HCT116 (cell line): ENCODE measurements around the gene STARD7. TPM values are rescaled to one million over a fixed set of nuclear protein-coding genes. Genes with fewer than 3 reads are reported as not detected.

Experiments used
- ATAC-seq: fragments of 200-7000 bp; cut with Tn5 transposase; 2 replicates; pipeline ENCODE4 v1.9.1; 2020; ENCODE audit warnings: mild to moderate bottlenecking, moderate library complexity
- BruUV-seq: library from RNA; stranded (reverse); fragments of 400-500 nt; replicated peaks from 2 replicates; lab custom pipeline; 2021; lab: Mats Ljungman, UMichigan
- CTCF ChIA-PET: fragments of 300-600 bp; sonication (Branson Sonifier 250); formaldehyde crosslinking; loops from one replicate; lab custom pipeline; 2021; ENCODE audit warnings: antibody characterized with exemption; lab: Charles Lee
- POLR2A ChIA-PET: fragments of 300-600, 350-600 bp; sonication (Branson Sonifier 250); formaldehyde crosslinking; loops from one replicate; lab custom pipeline; 2021; ENCODE audit warnings: antibody characterized with exemption; lab: Charles Lee
- RAD21 ChIA-PET, 2 experiments: fragments of 300-600 bp; sonication (Branson Sonifier 250); formaldehyde crosslinking; loops; one replicate each; lab custom pipeline; 2023; ENCODE audit warnings: low total read pairs in 2 of 2; ENCODE audit not compliant: uncharacterized antibody in 2 of 2, unreplicated experiment in 2 of 2, low non-redundant PET in 1 of 2; lab: Charles Lee
- DNase-seq: peaks from one replicate; pipeline ENCODE4 v3.0.0-alpha.2; 2010; ENCODE audit warnings: low read depth, low spot score
- H2AFZ ChIP-seq: fragments of 200-600 bp; shearing (Covaris generic), sonication (generic); 2 replicates; pipeline ENCODE4 v1.6.1; 2017; ENCODE audit warnings: low read depth, mixed run types, mixed read lengths, antibody characterized with exemption, low read length; ENCODE audit not compliant: poor library complexity, severe bottlenecking
- H3K27ac ChIP-seq: 2 replicates; pipeline ENCODE4 v1.5.1; 2012; ENCODE audit warnings: low read depth, low read length
- H3K27me3 ChIP-seq: fragments of 200-600 bp; sonication (generic); 2 replicates; pipeline ENCODE4 v1.6.1; 2016; ENCODE audit warnings: mixed run types, low read length, mixed read lengths; ENCODE audit not compliant: insufficient read depth
- H3K36me3 ChIP-seq, 2 experiments: fragments of 200-500 bp in 1 of 2; fragments of 200-600 bp in 1 of 2; sonication (Bioruptor generic) in 1 of 2; sonication (generic) in 1 of 2; 2 replicates each; pipeline versions ENCODE4 v1.5.1 to v1.6.1; 2014 to 2016; ENCODE audit warnings: low read length in 2 of 2, inconsistent platforms in 1 of 2, mixed read lengths in 1 of 2, mixed run types in 1 of 2; ENCODE audit not compliant: insufficient read depth in 2 of 2, control insufficient read depth in 1 of 2
- H3K4me1 ChIP-seq, 2 experiments: fragments of 200-600 bp in 1 of 2; sonication (generic) in 1 of 2; 2 replicates each; pipeline versions ENCODE4 v1.5.1 to v1.6.1; 2012 to 2017; ENCODE audit warnings: low read length in 2 of 2, inconsistent platforms in 1 of 2, mild to moderate bottlenecking in 1 of 2, mixed read lengths in 1 of 2, mixed run types in 1 of 2, moderate library complexity in 1 of 2; ENCODE audit not compliant: insufficient read depth in 2 of 2, control insufficient read depth in 1 of 2
- H3K4me2 ChIP-seq: fragments of 200-600 bp; sonication (generic); 2 replicates; pipeline ENCODE4 v1.6.1; 2017; ENCODE audit warnings: mixed run types, low read length, mixed read lengths
- H3K4me3 ChIP-seq, 2 experiments: fragments of 200-600 bp in 1 of 2; sonication (generic) in 1 of 2; replicated peaks in 1 of 2; 2 replicates each; pipeline ENCODE4 v1.5.1; 2011 to 2016; ENCODE audit warnings: low read length in 2 of 2, control low read depth in 1 of 2, low read depth in 1 of 2, mild to moderate bottlenecking in 1 of 2, mixed read lengths in 1 of 2, mixed run types in 1 of 2
- H3K79me2 ChIP-seq: fragments of 200-600 bp; sonication (generic); 2 replicates; pipeline ENCODE4 v1.6.1; 2017; ENCODE audit warnings: mild to moderate bottlenecking, mixed run types, low read length, moderate library complexity, mixed read lengths; ENCODE audit not compliant: insufficient read depth
- H3K9ac ChIP-seq: fragments of 200-600 bp; sonication (generic); 2 replicates; pipeline ENCODE4 v1.6.1; 2016; ENCODE audit warnings: low read length, mixed read lengths
- H3K9me2 ChIP-seq: fragments of 200-600 bp; sonication (generic), shearing (Covaris generic); 2 replicates; pipeline ENCODE4 v1.6.1; 2017; ENCODE audit warnings: mixed run types, mild to moderate bottlenecking, moderate library complexity; ENCODE audit not compliant: insufficient read depth
- H3K9me3 ChIP-seq, 2 experiments: fragments of 200-500 bp in 1 of 2; fragments of 200-600 bp in 1 of 2; sonication (Bioruptor generic) in 1 of 2; sonication (generic) in 1 of 2; 2 replicates each; pipeline ENCODE4 v1.6.1; 2014 to 2017; ENCODE audit warnings: low read length in 2 of 2, mixed read lengths in 2 of 2, inconsistent platforms in 1 of 2, low read depth in 1 of 2, mild to moderate bottlenecking in 1 of 2, mixed run types in 1 of 2, moderate library complexity in 1 of 2; ENCODE audit not compliant: control insufficient read depth in 1 of 2, insufficient read depth in 1 of 2
- H4K20me1 ChIP-seq: fragments of 200-600 bp; sonication (generic), shearing (Covaris generic); 2 replicates; pipeline ENCODE4 v1.6.1; 2017; ENCODE audit warnings: mixed run types, mild to moderate bottlenecking, moderate library complexity; ENCODE audit not compliant: insufficient read depth
- ATF3 ChIP-seq: IDR thresholded peaks from 2 replicates; pipeline ENCODE4 v1.6.1; 2012
- CEBPB ChIP-seq: IDR thresholded peaks from 2 replicates; pipeline ENCODE4 v1.6.1; 2012; ENCODE audit warnings: low read depth
- CTCF ChIP-seq, 3 experiments: fragments of 200-600 bp in 1 of 3; sonication (generic) in 1 of 3; IDR thresholded peaks in 2 of 3; conservative IDR thresholded peaks in 1 of 3; 2 replicates each; pipeline ENCODE4 v1.5.1; 2012 to 2017; ENCODE audit warnings: low read depth in 2 of 3, low read length in 2 of 3, antibody characterized with exemption in 1 of 3, borderline replicate concordance in 1 of 3, control low read depth in 1 of 3, mild to moderate bottlenecking in 1 of 3, mixed read lengths in 1 of 3, mixed run types in 1 of 3, moderate library complexity in 1 of 3; ENCODE audit not compliant: insufficient read depth in 1 of 3
- EGR1 ChIP-seq: IDR thresholded peaks from 2 replicates; pipeline ENCODE4 v1.6.1; 2012; ENCODE audit warnings: low read depth
- ELF1 ChIP-seq: IDR thresholded peaks from 2 replicates; pipeline ENCODE4 v1.6.1; 2012; ENCODE audit warnings: low read depth, borderline replicate concordance
- EZH2 ChIP-seq: fragments of 200-600 bp; sonication (generic); IDR thresholded peaks from 2 replicates; pipeline ENCODE4 v1.6.1; 2017; ENCODE audit warnings: antibody characterized with exemption, mixed run types
- FOSL1 ChIP-seq: IDR thresholded peaks from 2 replicates; pipeline ENCODE4 v1.6.1; 2012; ENCODE audit warnings: low read depth
- MAX ChIP-seq: IDR thresholded peaks from 2 replicates; pipeline ENCODE4 v1.6.1; 2012
- POLR2A ChIP-seq: IDR thresholded peaks from 2 replicates; pipeline ENCODE4 v1.7.0; 2011; ENCODE audit warnings: borderline replicate concordance; ENCODE audit not compliant: insufficient read depth, insufficient read length; ENCODE audit errors: extremely low read depth
- RAD21 ChIP-seq: IDR thresholded peaks from 2 replicates; pipeline ENCODE4 v1.6.1; 2012; ENCODE audit warnings: low read depth, mild to moderate bottlenecking
- REST ChIP-seq: IDR thresholded peaks from 2 replicates; pipeline ENCODE4 v1.6.1; 2012; ENCODE audit warnings: low read depth
- SIN3A ChIP-seq: IDR thresholded peaks from 2 replicates; pipeline ENCODE4 v1.6.1; 2012; ENCODE audit warnings: low read depth
- SRF ChIP-seq: IDR thresholded peaks from 2 replicates; pipeline ENCODE4 v1.6.1; 2012; ENCODE audit warnings: low read depth
- TCF7L2 ChIP-seq: IDR thresholded peaks from 2 replicates; pipeline ENCODE4 v1.7.0; 2011; ENCODE audit warnings: borderline replicate concordance, inconsistent platforms; ENCODE audit not compliant: insufficient read depth, insufficient read length; ENCODE audit errors: extremely low read depth
- ZBTB33 ChIP-seq: IDR thresholded peaks from 2 replicates; pipeline ENCODE4 v1.6.1; 2011; ENCODE audit warnings: mild to moderate bottlenecking, low read length, moderate library complexity; ENCODE audit not compliant: insufficient replicate concordance; ENCODE audit errors: extremely low read depth
- ZFX ChIP-seq: fragments of 450-650 bp; IDR thresholded peaks from 2 replicates; pipeline ENCODE4 v1.6.1; 2017
- intact Hi-C: fragments of 100-400 bp; cut with micrococcal nuclease; formaldehyde crosslinking; loops from 2 replicates; pipeline ENCODE4 v1.10.0; 2022
- total RNA-seq: library from RNA; stranded (reverse); gene quantifications from one replicate; pipeline ENCODE4 v1.2.1, GENCODE V29; 2021; ENCODE audit not compliant: unreplicated experiment

Gene STARD7
- total RNA-seq, 1 experiment from 2014 or later: 160 TPM

GRCh38 chr2:96159084-96159830 is 49.4 kb downstream of the STARD7 start:
- Histone ChIP-seq H3K4me3 (no peak overlapping the region), H4K20me1 (no peaks in the 10 kb centered on the region), H3K36me3 (no peaks in the 10 kb centered on the region), H3K79me2 (no peaks in the 10 kb centered on the region), H3K9ac (no peak overlapping the region), H3K9me2 (no peaks in the 10 kb centered on the region), H3K4me1 (no peaks in the 10 kb centered on the region), H3K4me2 (no peak overlapping the region), H3K9me3 (no peaks in the 10 kb centered on the region)
- intact Hi-C loops: no loop called here
- no TSS peak for BruUV-seq
- CTCF ChIA-PET: no interaction called here
- RAD21 ChIA-PET: no interaction called here
- POLR2A ChIA-PET: no interaction called here
- no peak for TF ChIP-seq EGR1
- no peak for TF ChIP-seq SIN3A
- no peak for TF ChIP-seq POLR2A
- TF ChIP-seq CTCF (IDR thresholded peaks at IDR 0.05 in 2 of 3, conservative IDR thresholded peaks at IDR 0.05 in 1 of 3; ENCODE audit: borderline replicate concordance in 1 of 3, insufficient read depth in 1 of 3, low read depth in 2 of 3, low read length in 2 of 3): no peak
- no peak for TF ChIP-seq ZFX
- TF ChIP-seq FOSL1: no peak
- TF ChIP-seq EZH2: no peak
- no peak for TF ChIP-seq ATF3
- no peak for TF ChIP-seq CEBPB
- TF ChIP-seq MAX: no peak
- no peak for TF ChIP-seq RAD21
- no peak for TF ChIP-seq TCF7L2
- no peak for TF ChIP-seq ZBTB33
- no peak for TF ChIP-seq ELF1
- TF ChIP-seq REST: no peak
- TF ChIP-seq SRF: no peak
- TF ChIP-seq, all 23 proteins: peak for 0
- H3K27ac ChIP-seq: no peak overlapping the region
- ATAC-seq: no peak
- H2AFZ ChIP-seq: no peak overlapping the region
- no peak for DNase-seq
- H3K27me3 ChIP-seq: no peaks in the 10 kb centered on the region
